ENCODE results near the gene ABLIM2. TPM values are rescaled to one million over a fixed set of nuclear protein-coding genes. Genes with fewer than 3 reads are reported as not detected.

The ABLIM2 gene
- total and polyA plus RNA-seq, 10 of the 15 experiments (the other 5 are each of a cell fraction or from before 2014, with no cell fraction given), result 0.03 to 0.15 (median 0.05) TPM; not detected in 7

- no peak for ATAC-seq
- no peak overlapping the region for H3K4me2 ChIP-seq (ENCODE audit: control insufficient read depth, insufficient read depth)
- BruUV-seq (replicated peaks), result no TSS peak
- intact Hi-C loops (cut with micrococcal nuclease; ENCODE audit: unreplicated experiment), result no loop called here
- ChIA-PET RAD21 (ENCODE audit: unreplicated experiment) (no interaction called here), CTCF (interaction anchor here (0.9 to 1.4 kb wide), 4 partner anchors 11 to 22 kb away, joined by 3 to 7 read pairs (median 4); partner anchors contain the start of genes ABLIM2 and SH3TC1), SMC1A (ENCODE audit: uncharacterized antibody, unreplicated experiment) (interaction anchor here (1.0 kb wide), 1 partner anchor 11 kb away, joined by 5 read pairs; no protein-coding TSS in a partner anchor), POLR2A (interaction anchor here (0.5 kb wide), 1 partner anchor 121 kb away, joined by 3 read pairs; no protein-coding TSS in a partner anchor)
- H2AFZ ChIP-seq (ENCODE audit: control insufficient read depth, low read depth, low read length), result no peak overlapping the region
- WGBS (ENCODE audit: insufficient coverage, insufficient replicate concordance, low lambda C conversion rate, missing lambda C conversion rate), result 32% methylated on average over 8 of the region's 8 CpGs
- H3K27ac ChIP-seq (ENCODE audit: control insufficient read depth, insufficient read depth), result no peak overlapping the region
- no peak for FAIRE-seq
- no peaks in the 10 kb centered on the region for H3K79me2 ChIP-seq (ENCODE audit: control insufficient read depth, insufficient read depth, low read length)
- no peak overlapping the region for H3K9ac ChIP-seq (ENCODE audit: control insufficient read depth, insufficient read depth, low read length)
- DNase-seq (ENCODE audit: low read depth, low spot score), result no peak
- H3K27me3 ChIP-seq (replicated peaks in 1 of 2; ENCODE audit: control insufficient read depth in 2 of 2, insufficient read depth in 2 of 2, low read length in 1 of 2), result no peaks in the 10 kb centered on the region
- H3K4me3 ChIP-seq, result no peak overlapping the region
- in situ Hi-C loops (cut with MboI), result no loop called here
- peaks cover 6% of the 10 kb centered on the region for H3K4me1 ChIP-seq (ENCODE audit: control insufficient read depth, insufficient read depth, low read length)
- peak; percentile 44 for TF ChIP-seq BCL3 (IDR thresholded peaks at IDR 0.05; ENCODE audit: borderline replicate concordance, insufficient read depth, low read depth, low read length, poor library complexity, severe bottlenecking)
- no peak for TF ChIP-seq TCF12 (IDR thresholded peaks at IDR 0.05; ENCODE audit: low read depth, low read length)
- no peaks in the 10 kb centered on the region for H3K36me3 ChIP-seq (ENCODE audit: control insufficient read depth in 2 of 2, insufficient read depth in 2 of 2, low read length in 1 of 2)
- H4K20me1 ChIP-seq (ENCODE audit: control insufficient read depth, insufficient read depth), result no peaks in the 10 kb centered on the region
- peaks cover 5% of the 10 kb centered on the region; the same call in 2 of the 3 replicates for H3K9me3 ChIP-seq (replicated peaks; ENCODE audit: control insufficient read depth, insufficient read depth, low read length)
Measured at GRCh38 chr4:8180310-8181093, 21.9 kb upstream of the ABLIM2 start.

DNA sequence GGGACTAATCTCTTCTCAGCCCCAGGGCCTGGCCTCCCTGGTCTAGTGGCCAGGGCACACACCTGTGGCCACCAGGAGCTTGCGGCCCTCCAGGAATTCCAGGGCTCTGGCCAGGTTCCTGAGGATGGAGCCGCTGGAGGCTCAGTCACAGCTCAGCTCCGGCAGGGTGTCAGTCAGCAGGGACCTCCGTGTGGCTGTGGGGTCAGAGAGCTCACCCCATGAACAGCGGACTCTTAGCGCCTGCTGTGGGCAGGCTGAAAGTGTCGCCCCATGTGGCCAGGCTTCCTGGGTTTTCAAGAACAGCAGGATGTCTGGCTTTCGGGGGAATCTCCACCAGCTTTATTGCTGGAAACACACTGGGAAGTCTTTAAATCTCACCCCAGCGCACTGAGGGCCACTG, 21.2 kb upstream of the ABLIM2 start:
- Histone ChIP-seq H2AFZ (ENCODE audit: control insufficient read depth, low read depth, low read length) (no peak overlapping the region), H3K9ac (ENCODE audit: control insufficient read depth, insufficient read depth, low read length) (no peak overlapping the region), H3K36me3 (ENCODE audit: control insufficient read depth in 2 of 2, insufficient read depth in 2 of 2, low read length in 1 of 2) (no peaks in the 10 kb centered on the region), H3K79me2 (ENCODE audit: control insufficient read depth, insufficient read depth, low read length) (no peaks in the 10 kb centered on the region), H3K27me3 (replicated peaks in 1 of 2; ENCODE audit: control insufficient read depth in 2 of 2, insufficient read depth in 2 of 2, low read length in 1 of 2) (no peaks in the 10 kb centered on the region), H3K9me3 (replicated peaks; ENCODE audit: control insufficient read depth, insufficient read depth, low read length) (peaks cover 6% of the 10 kb centered on the region; the same call in 2 of the 3 replicates), H3K27ac (ENCODE audit: control insufficient read depth, insufficient read depth) (no peak overlapping the region), H3K4me3 (no peak overlapping the region), H3K4me2 (ENCODE audit: control insufficient read depth, insufficient read depth) (no peak overlapping the region), H4K20me1 (ENCODE audit: control insufficient read depth, insufficient read depth) (no peaks in the 10 kb centered on the region), H3K4me1 (ENCODE audit: control insufficient read depth, insufficient read depth, low read length) (peaks cover 8% of the 10 kb centered on the region)
- no peak for DNase-seq (ENCODE audit: low read depth, low spot score)
- in situ Hi-C loops (cut with MboI), result no loop called here
- SMC1A ChIA-PET (ENCODE audit: uncharacterized antibody, unreplicated experiment), result interaction anchor here (1.0 kb wide), 1 partner anchor 12 kb away, joined by 5 read pairs; no protein-coding TSS in a partner anchor
- no TSS peak for BruUV-seq (replicated peaks)
- FAIRE-seq, result no peak
- RAD21 ChIA-PET (ENCODE audit: unreplicated experiment), result no interaction called here
- CTCF ChIA-PET, result interaction anchor here (0.9 to 1.4 kb wide), 4 partner anchors 10 to 21 kb away, joined by 3 to 7 read pairs (median 4); partner anchors contain the start of genes ABLIM2 and SH3TC1
- ATAC-seq, result no peak
- 80% methylated on average over 9 of the region's 9 CpGs for WGBS (ENCODE audit: insufficient coverage, insufficient replicate concordance, low lambda C conversion rate, missing lambda C conversion rate)
- POLR2A ChIA-PET, result interaction anchor here (0.5 kb wide), 1 partner anchor 120 kb away, joined by 3 read pairs; no protein-coding TSS in a partner anchor
- intact Hi-C loops (cut with micrococcal nuclease; ENCODE audit: unreplicated experiment), result loop anchor here (5.0 kb wide), 1 partner anchor 377 kb away; no protein-coding TSS in a partner anchor
- no peak for TF ChIP-seq NR2C1 (IDR thresholded peaks at IDR 0.05)
- TF ChIP-seq NRF1 (conservative IDR thresholded peaks at IDR 0.05; ENCODE audit: low read depth, low read length), result no peak
- TF ChIP-seq USF2 (IDR thresholded peaks at IDR 0.05; ENCODE audit: borderline replicate concordance, low read depth, low read length), result no peak
- no peak for TF ChIP-seq EP300 (IDR thresholded peaks at IDR 0.05; ENCODE audit: borderline replicate concordance in 1 of 2, control insufficient read depth in 1 of 2, low read depth in 2 of 2, low read length in 2 of 2)
- no peak for TF ChIP-seq PAX8 (IDR thresholded peaks at IDR 0.05)
- TF ChIP-seq CEBPZ (IDR thresholded peaks at IDR 0.05; ENCODE audit: low read depth, low read length), result no peak
